K562 (cell line): ENCODE measurements around the gene PITPNC1. TPM values are rescaled to one million over a fixed set of nuclear protein-coding genes. Genes with fewer than 3 reads are reported as not detected.

ENCODE experiments used
- ATAC-seq: fragments of 200-7000 bp; cut with Tn5 transposase; 3 replicates; pipeline ENCODE4 v1.9.1; 2020; ENCODE audit warnings: moderate library complexity
- BruUV-seq: library from RNA; stranded (reverse); fragments of 400-500 nt; replicated peaks from 2 replicates; lab custom pipeline; 2021; lab: Mats Ljungman, UMichigan
- CTCF ChIA-PET: fragments of 300-600 bp; formaldehyde crosslinking; extraction: SDS; loops from one replicate; lab custom pipeline; 2021; ENCODE audit warnings: low intra/inter-chr PET ratio; lab: Yijun Ruan, JAX
- POLR2A ChIA-PET: fragments of 300-600, 350-650 bp; sonication (Branson Sonifier 250); formaldehyde crosslinking; extraction: SDS; loops from one replicate; lab custom pipeline; 2021; ENCODE audit warnings: antibody characterized with exemption, inconsistent platforms; lab: Yijun Ruan, JAX
- DNase-seq, 4 experiments: peaks; one replicate each; pipeline versions ENCODE4 v3.0.0 to v3.0.0-alpha.2; 2011 to 2018; ENCODE audit warnings: low spot score in 3 of 4, mixed read lengths in 3 of 4; ENCODE audit errors: extremely low read depth in 1 of 4
- FAIRE-seq: peaks from 2 replicates; lab custom pipeline; 2011; peaks lifted over from hg19 to GRCh38; lab: Jason Lieb, UNC
- H2AFZ ChIP-seq: 2 replicates; pipeline ENCODE4 v1.6.0; 2011; ENCODE audit warnings: low read depth, low read length, control low read depth, inconsistent platforms
- H3K27ac ChIP-seq: fragments of 200-600 bp; 3 replicates; pipeline ENCODE4 v1.8.0; 2011; ENCODE audit warnings: low read depth, mild to moderate bottlenecking, control low read depth, inconsistent platforms, low read length, moderate library complexity, mixed read lengths; ENCODE audit errors: extremely low read depth
- H3K27me3 ChIP-seq, 2 experiments: fragments of 300-600 bp in 1 of 2; 2 replicates in 1 of 2; 3 replicates in 1 of 2; pipeline versions ENCODE4 v1.6.0 to v1.8.0; 2011; ENCODE audit warnings: inconsistent platforms in 2 of 2, low read length in 2 of 2, mild to moderate bottlenecking in 1 of 2, mixed read lengths in 1 of 2, moderate library complexity in 1 of 2; ENCODE audit not compliant: control insufficient read depth in 2 of 2, insufficient read depth in 2 of 2
- H3K36me3 ChIP-seq: fragments of 300-600 bp; 3 replicates; pipeline ENCODE4 v1.8.0; 2011; ENCODE audit warnings: mild to moderate bottlenecking, low read length, inconsistent platforms; ENCODE audit not compliant: control insufficient read depth, insufficient read depth
- H3K4me1 ChIP-seq, 2 experiments: fragments of 200-600 bp in 1 of 2; replicated peaks in 1 of 2; 2 replicates in 1 of 2; 3 replicates in 1 of 2; pipeline versions ENCODE4 v1.5.1 to v1.8.0; 2011; ENCODE audit warnings: inconsistent platforms in 2 of 2, low read length in 2 of 2, mild to moderate bottlenecking in 1 of 2, mixed read lengths in 1 of 2, moderate library complexity in 1 of 2; ENCODE audit not compliant: control insufficient read depth in 2 of 2, insufficient read depth in 2 of 2
- H3K4me2 ChIP-seq: 2 replicates; pipeline ENCODE4 v1.6.1; 2011; ENCODE audit warnings: low read length, control low read depth, inconsistent platforms, mixed read lengths; ENCODE audit not compliant: insufficient read depth
- H3K4me3 ChIP-seq: fragments of 200-600 bp; sonication (generic), shearing (Covaris generic); 2 replicates; pipeline ENCODE4 v1.5.1; 2016; ENCODE audit warnings: control low read depth, inconsistent platforms
- H3K79me2 ChIP-seq: fragments of 200-600 bp; 3 replicates; pipeline ENCODE4 v1.8.0; 2011; ENCODE audit warnings: low read length, inconsistent platforms; ENCODE audit not compliant: control insufficient read depth, insufficient read depth
- H3K9ac ChIP-seq, 2 experiments: 2 replicates each; pipeline versions ENCODE4 v1.6.0 to v1.6.1; 2011; ENCODE audit warnings: low read depth in 2 of 2, low read length in 2 of 2, control low read depth in 1 of 2, inconsistent platforms in 1 of 2, mild to moderate bottlenecking in 1 of 2, mixed read lengths in 1 of 2; ENCODE audit not compliant: insufficient read depth in 1 of 2
- H3K9me1 ChIP-seq: one replicate; pipeline ENCODE4 v1.6.0; 2011; ENCODE audit warnings: inconsistent platforms, mild to moderate bottlenecking, low read length, moderate library complexity; ENCODE audit not compliant: control insufficient read depth, insufficient read depth
- H3K9me3 ChIP-seq: replicated peaks from 2 replicates; pipeline ENCODE4 v1.5.1; 2011; ENCODE audit warnings: low read depth, low read length, inconsistent platforms; ENCODE audit not compliant: control insufficient read depth, insufficient read depth
- H4K20me1 ChIP-seq: replicated peaks from 2 replicates; pipeline ENCODE4 v1.6.1; 2011; ENCODE audit warnings: low read length, inconsistent platforms, mixed read lengths; ENCODE audit not compliant: control insufficient read depth, insufficient read depth
- BCL6 ChIP-seq: fragments of 250-450 bp; sonication (Bioruptor Pico); IDR thresholded peaks from 2 replicates; pipeline ENCODE4 v1.4.0; 2020
- DIDO1 ChIP-seq: fragments of 450-650 bp; IDR thresholded peaks from 2 replicates; pipeline ENCODE4 v1.6.1; 2016; ENCODE audit warnings: low read depth, missing biosample characterization, missing genetic modification characterization
- HDAC3 ChIP-seq: fragments of 450-650 bp; IDR thresholded peaks from 2 replicates; pipeline ENCODE4 v1.6.1; 2018; ENCODE audit warnings: borderline replicate concordance, mild to moderate bottlenecking, moderate library complexity; ENCODE audit not compliant: partially characterized antibody
- NCOR1 ChIP-seq: fragments of 450-650 bp; IDR thresholded peaks from 2 replicates; pipeline ENCODE4 v1.6.1; 2016; ENCODE audit warnings: mild to moderate bottlenecking, moderate library complexity
- NFE2 ChIP-seq: IDR thresholded peaks from 2 replicates; pipeline ENCODE4 v1.6.1; 2014; ENCODE audit warnings: antibody characterized with exemption, low read depth
- NRF1 ChIP-seq, 2 experiments: fragments of 450-650 bp; IDR thresholded peaks in 1 of 2; conservative IDR thresholded peaks in 1 of 2; 2 replicates each; pipeline ENCODE4 v1.6.1; 2014; ENCODE audit warnings: mild to moderate bottlenecking in 2 of 2
- XRCC5 ChIP-seq: fragments of 200-400 bp; formaldehyde crosslinking; IDR thresholded peaks from 2 replicates; pipeline ENCODE4 v1.6.1; 2017; ENCODE audit warnings: low read depth, mild to moderate bottlenecking, low read length
- ZNF175 ChIP-seq: fragments of 200-800 bp; sonication (Bioruptor generic); IDR thresholded peaks from 2 replicates; pipeline ENCODE4 v1.6.1; 2016; ENCODE audit warnings: low read depth, mild to moderate bottlenecking, missing genetic modification characterization, missing compliant biosample characterization
- ZNF41 ChIP-seq: fragments of 250-450 bp; sonication (Bioruptor Pico); conservative IDR thresholded peaks from 2 replicates; pipeline ENCODE4 v1.4.0; 2020; ENCODE audit warnings: mild to moderate bottlenecking
- WGBS: fragments of 100-300 bp; shearing (Covaris generic); methylation state at CpG from one replicate; pipeline ENCODE4 v1.1.6; 2016; ENCODE audit warnings: low coverage, mixed read lengths; ENCODE audit not compliant: insufficient coverage; ENCODE audit errors: missing lambda C conversion rate; 5-methylcytosine and 5-hydroxymethylcytosine counted together
- in situ Hi-C: fragments of 300-500 bp; cut with MboI; formaldehyde crosslinking; loops from 4 replicates; pipeline ENCODE4 v1.15.0; 2018; ENCODE audit warnings: inconsistent platforms, mixed read lengths
- intact Hi-C: fragments of 100-400 bp; cut with micrococcal nuclease; formaldehyde crosslinking; loops from 2 replicates; pipeline ENCODE4 v1.14.2; 2022
- polyA plus RNA-seq, 8 experiments: library from polyadenylated mRNA; depleted of rRNA in 4 of 8; stranded (reverse) in 5 of 8; unstranded in 3 of 8; fragments of >200 nt; fragmentation: Nextera tagmentation in 2 of 8; fragmentation: Illumina TruSeq in 1 of 8; extraction: Ambion mirVana in 2 of 8; extraction: Trizol in 1 of 8; gene quantifications; 2 replicates each; pipeline versions ENCODE4 v1.2.1 to v1.2.3, GENCODE V29; 2011 to 2014; ENCODE audit warnings: inconsistent platforms in 1 of 8, missing spikeins in 1 of 8
- total RNA-seq, 7 experiments: library from RNA; depleted of rRNA in 6 of 7; stranded (reverse); fragments of >200 nt in 6 of 7; fragmentation: Illumina TruSeq in 2 of 7; extraction: Trizol in 2 of 7; gene quantifications; 2 replicates each; pipeline versions ENCODE4 v1.2.1 to v1.2.3, GENCODE V29; 2011 to 2021; ENCODE audit warnings: low replicate concordance in 1 of 7
- TF ChIP-seq, protein P1 (sequence below), 2 experiments: fragments of 250-450 bp in 1 of 2; fragments of 450-650 bp in 1 of 2; sonication (Bioruptor Pico) in 1 of 2; IDR thresholded peaks; 2 replicates each; pipeline versions ENCODE4 v1.6.1 to v1.8.0; 2016 to 2021; ENCODE audit warnings: mild to moderate bottlenecking in 2 of 2, moderate library complexity in 2 of 2, missing compliant biosample characterization in 1 of 2, missing genetic modification characterization in 1 of 2
- TF ChIP-seq, protein P2 (sequence below): fragments of 450-650 bp; formaldehyde crosslinking; IDR thresholded peaks from 2 replicates; pipeline ENCODE4 v1.4.0; 2020; ENCODE audit warnings: mild to moderate bottlenecking, moderate library complexity
- TF ChIP-seq, protein P3 (sequence below): fragments of 450-650 bp; conservative IDR thresholded peaks from 2 replicates; pipeline ENCODE4 v1.6.1; 2016; ENCODE audit warnings: missing genetic modification characterization, low read depth, mild to moderate bottlenecking, missing compliant biosample characterization, moderate library complexity

Gene PITPNC1
- total and polyA plus RNA-seq, 9 of the 15 experiments (the other 6 are each of a cell fraction or from before 2014, with no cell fraction given), result 0.11 to 1.1 (median 0.65) TPM

DNA sequence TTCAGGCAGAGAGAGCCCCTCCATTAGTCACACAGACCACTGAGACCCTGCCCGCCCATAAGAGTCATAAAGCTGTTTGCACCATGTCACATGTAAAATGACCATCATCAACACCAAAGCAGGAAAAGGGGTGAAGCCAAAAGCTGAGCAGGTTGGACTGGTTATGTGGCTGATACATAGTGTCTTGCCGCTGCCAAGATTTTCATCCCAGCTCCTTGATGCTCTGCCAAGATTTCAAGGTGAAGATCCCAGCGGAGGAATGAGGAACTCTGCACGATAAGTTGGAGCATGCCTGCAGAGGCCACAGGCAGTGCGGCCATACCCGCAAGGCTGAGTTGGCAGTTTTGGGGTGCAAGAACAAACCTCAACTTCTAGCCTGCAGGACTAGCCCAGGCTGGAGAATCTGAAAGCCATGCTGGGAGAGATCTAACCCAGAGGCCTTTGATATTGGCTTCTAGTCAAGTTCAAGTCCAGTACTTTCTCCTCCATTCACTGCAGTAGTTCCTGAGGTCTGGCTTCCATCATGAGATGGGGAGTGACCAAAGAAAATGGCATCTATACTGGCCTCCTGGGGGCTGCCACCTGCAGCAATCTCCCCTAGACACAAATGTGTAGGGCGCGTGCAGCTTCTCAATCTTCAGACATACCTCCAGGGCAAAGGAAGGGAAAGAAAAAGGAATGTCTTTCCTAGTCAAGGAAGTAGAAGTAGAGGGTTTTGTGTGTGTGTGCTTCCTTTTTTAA is 261.0 kb downstream of the PITPNC1 start:
- Histone ChIP-seq H3K79me2 (no peaks in the 10 kb centered on the region), H3K9me1 (no peaks in the 10 kb centered on the region), H3K4me1 (no peaks in the 10 kb centered on the region), H3K9me3 (no peaks in the 10 kb centered on the region), H3K27ac (no peak overlapping the region), H4K20me1 (0 out of 2 replicates have a peak, but pooled peaks cover 3% of the 10 kb centered on the region), H3K4me2 (no peak overlapping the region), H3K27me3 (peaks cover 47 to 69% of the 10 kb centered on the region in 2 experiments), H3K9ac (no peak overlapping the region), H3K36me3 (no peaks in the 10 kb centered on the region), H3K4me3 (no peak overlapping the region), H2AFZ (no peak overlapping the region)
- WGBS, result 8% methylated on average over 8 of the region's 8 CpGs
- TF ChIP-seq NFE2, result no peak
- BruUV-seq, result no TSS peak
- no peak for DNase-seq
- POLR2A ChIA-PET, result interaction anchor here (0.6 to 1.2 kb wide), 2 partner anchors 11 to 43 kb away, joined by 3 read pairs; no protein-coding TSS in a partner anchor
- intact Hi-C loops, result no loop called here
- FAIRE-seq, result no peak
- CTCF ChIA-PET, result no interaction called here
- in situ Hi-C loops, result no loop called here
- ATAC-seq, result no peak

DNA sequence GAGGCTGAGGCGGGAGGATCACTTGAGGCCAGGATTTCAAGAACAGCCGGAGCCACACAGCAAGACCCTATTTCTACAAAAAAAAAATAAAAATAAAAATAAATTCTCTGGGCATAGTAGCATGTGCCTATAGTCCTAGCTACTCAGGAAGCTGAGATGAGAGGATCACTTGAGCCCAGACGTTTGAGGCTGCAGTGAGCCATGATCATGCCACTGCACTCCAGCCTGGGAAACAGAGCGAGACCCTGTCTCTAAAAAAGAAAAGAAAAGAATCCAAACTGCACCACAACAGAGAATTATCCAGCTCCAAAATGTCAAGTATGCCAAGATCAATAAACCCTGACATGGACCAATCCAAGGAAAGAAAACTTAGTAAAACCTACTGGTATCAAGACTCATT is 261.8 kb downstream of the PITPNC1 start:
- in situ Hi-C loops, result no loop called here
- H3K4me3 ChIP-seq, result no peak overlapping the region
- no TSS peak for BruUV-seq
- no peaks in the 10 kb centered on the region for H3K4me1 ChIP-seq
- no peaks in the 10 kb centered on the region for H3K9me3 ChIP-seq
- FAIRE-seq (no peak), ATAC-seq (no peak), DNase-seq (no peak)
- H3K27me3 ChIP-seq, result peaks cover 51 to 68% of the 10 kb centered on the region in 2 experiments
- no peak overlapping the region for H3K27ac ChIP-seq
- CTCF ChIA-PET, result no interaction called here
- H4K20me1 ChIP-seq, result 0 out of 2 replicates have a peak, but pooled peaks cover 3% of the 10 kb centered on the region
- no peaks in the 10 kb centered on the region for H3K36me3 ChIP-seq
- H2AFZ ChIP-seq, result no peak overlapping the region
- H3K4me2 ChIP-seq, result no peak overlapping the region
- no peaks in the 10 kb centered on the region for H3K9me1 ChIP-seq
- 0% methylated on average over 4 of the region's 4 CpGs for WGBS
- no peak overlapping the region for H3K9ac ChIP-seq
- H3K79me2 ChIP-seq, result no peaks in the 10 kb centered on the region
- POLR2A ChIA-PET, result no interaction called here
- intact Hi-C loops, result no loop called here
- TF ChIP-seq, protein P1, sequence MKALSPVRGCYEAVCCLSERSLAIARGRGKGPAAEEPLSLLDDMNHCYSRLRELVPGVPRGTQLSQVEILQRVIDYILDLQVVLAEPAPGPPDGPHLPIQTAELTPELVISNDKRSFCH (CRISPR knock-in tag; IDR thresholded peaks at IDR 0.05), result no peak
- TF ChIP-seq, protein P1 (tag; IDR thresholded peaks at IDR 0.05), result no peak
- no peak for TF ChIP-seq HDAC3
- TF ChIP-seq ZNF175, result no peak
- TF ChIP-seq, protein P2, sequence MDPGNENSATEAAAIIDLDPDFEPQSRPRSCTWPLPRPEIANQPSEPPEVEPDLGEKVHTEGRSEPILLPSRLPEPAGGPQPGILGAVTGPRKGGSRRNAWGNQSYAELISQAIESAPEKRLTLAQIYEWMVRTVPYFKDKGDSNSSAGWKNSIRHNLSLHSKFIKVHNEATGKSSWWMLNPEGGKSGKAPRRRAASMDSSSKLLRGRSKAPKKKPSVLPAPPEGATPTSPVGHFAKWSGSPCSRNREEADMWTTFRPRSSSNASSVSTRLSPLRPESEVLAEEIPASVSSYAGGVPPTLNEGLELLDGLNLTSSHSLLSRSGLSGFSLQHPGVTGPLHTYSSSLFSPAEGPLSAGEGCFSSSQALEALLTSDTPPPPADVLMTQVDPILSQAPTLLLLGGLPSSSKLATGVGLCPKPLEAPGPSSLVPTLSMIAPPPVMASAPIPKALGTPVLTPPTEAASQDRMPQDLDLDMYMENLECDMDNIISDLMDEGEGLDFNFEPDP, result no peak
- TF ChIP-seq NCOR1, result no peak
- no peak for TF ChIP-seq DIDO1
- TF ChIP-seq XRCC5, result no peak
- TF ChIP-seq, protein P3, sequence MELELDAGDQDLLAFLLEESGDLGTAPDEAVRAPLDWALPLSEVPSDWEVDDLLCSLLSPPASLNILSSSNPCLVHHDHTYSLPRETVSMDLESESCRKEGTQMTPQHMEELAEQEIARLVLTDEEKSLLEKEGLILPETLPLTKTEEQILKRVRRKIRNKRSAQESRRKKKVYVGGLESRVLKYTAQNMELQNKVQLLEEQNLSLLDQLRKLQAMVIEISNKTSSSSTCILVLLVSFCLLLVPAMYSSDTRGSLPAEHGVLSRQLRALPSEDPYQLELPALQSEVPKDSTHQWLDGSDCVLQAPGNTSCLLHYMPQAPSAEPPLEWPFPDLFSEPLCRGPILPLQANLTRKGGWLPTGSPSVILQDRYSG, result no peak
- no peak for TF ChIP-seq NRF1 (conservative IDR thresholded peaks at IDR 0.05 in 1 of 2, IDR thresholded peaks at IDR 0.05 in 1 of 2)
- no peak for TF ChIP-seq BCL6 (CRISPR knock-in tag)
- no peak for TF ChIP-seq ZNF41
